ENCODE data around the gene IFT20.

Gene IFT20

DNA sequence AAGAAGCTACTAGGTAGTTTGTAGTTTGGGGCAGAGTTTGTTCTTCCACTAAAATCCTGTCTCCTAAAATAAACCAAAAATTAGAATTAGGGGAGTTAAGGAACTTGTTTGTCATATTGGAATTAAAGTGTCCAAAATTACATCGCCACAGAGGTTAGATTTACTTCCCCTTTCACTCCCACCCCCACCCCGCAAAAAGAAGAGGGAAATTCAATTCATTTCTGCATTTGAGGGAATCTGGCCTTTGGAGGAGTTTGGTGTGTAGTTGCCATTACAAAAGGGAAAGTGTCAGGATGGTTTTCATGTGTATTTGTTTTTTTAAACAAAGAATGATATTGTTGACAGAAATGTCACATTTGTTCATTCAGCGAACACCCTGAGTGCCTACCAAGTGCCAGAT lies 10.5 kb downstream of the IFT20 start:
- H3K9ac ChIP-seq (ENCODE audit: low read length): peak overlapping the region; percentile 4
- peaks cover 5% of the 10 kb centered on the region for H3K4me1 ChIP-seq (ENCODE audit: control insufficient read depth, low read depth, low read length)
- no peak overlapping the region for H3K18ac ChIP-seq (ENCODE audit: low read length)
- no peak overlapping the region for H3K4ac ChIP-seq (ENCODE audit: low read depth, low read length)
- H3K4me2 ChIP-seq (ENCODE audit: low read length): no peak overlapping the region
- peaks cover 11% of the 10 kb centered on the region for H3K36me3 ChIP-seq (ENCODE audit: control insufficient read depth, insufficient read depth, low read length)
- no peak overlapping the region for H2AK5ac ChIP-seq (ENCODE audit: low read length)
- no CpG with 5 or more reads among the region's 3 CpGs for WGBS (ENCODE audit: extremely low coverage, insufficient coverage, low lambda C conversion rate)
- no peak overlapping the region for H3K56ac ChIP-seq (ENCODE audit: low read length)
- no peak for DNase-seq
- no peak overlapping the region for H4K8ac ChIP-seq (ENCODE audit: low read depth, low read length)
- H3K79me1 ChIP-seq (ENCODE audit: low read length): peaks cover 16% of the 10 kb centered on the region
- no peaks in the 10 kb centered on the region for H3K27me3 ChIP-seq (ENCODE audit: insufficient read depth, low read length, poor library complexity)
- H2BK15ac ChIP-seq (replicated peaks; ENCODE audit: low read depth): no peak overlapping the region
- no peak overlapping the region for H3K27ac ChIP-seq (ENCODE audit: low read depth, low read length)
- H3K4me3 ChIP-seq (ENCODE audit: low read length): no peak overlapping the region
- no peak overlapping the region for H3K23ac ChIP-seq (ENCODE audit: low read length)
- H3K79me2 ChIP-seq (ENCODE audit: control insufficient read depth, insufficient read depth, low read length): peaks cover 55% of the 10 kb centered on the region
- no peak overlapping the region for H2BK5ac ChIP-seq (ENCODE audit: low read length)
- no peak overlapping the region for H2BK120ac ChIP-seq (ENCODE audit: low read depth, low read length)
- H4K5ac ChIP-seq (ENCODE audit: low read length): no peak overlapping the region

GRCh38 chr17:28324267-28324745 lies 11.0 kb downstream of the IFT20 start:
- no peak for DNase-seq
- Histone ChIP-seq H3K79me2 (ENCODE audit: control insufficient read depth, insufficient read depth, low read length) (peaks cover 60% of the 10 kb centered on the region), H2AK5ac (ENCODE audit: low read length) (no peak overlapping the region), H4K8ac (ENCODE audit: low read depth, low read length) (no peak overlapping the region), H3K4me3 (ENCODE audit: low read length) (no peak overlapping the region), H3K4me2 (ENCODE audit: low read length) (no peak overlapping the region), H3K27ac (ENCODE audit: low read depth, low read length) (no peak overlapping the region), H3K36me3 (ENCODE audit: control insufficient read depth, insufficient read depth, low read length) (peaks cover 10% of the 10 kb centered on the region), H3K4ac (ENCODE audit: low read depth, low read length) (no peak overlapping the region), H4K5ac (ENCODE audit: low read length) (no peak overlapping the region), H3K79me1 (ENCODE audit: low read length) (peaks cover 17% of the 10 kb centered on the region), H2BK5ac (ENCODE audit: low read length) (no peak overlapping the region), H3K23ac (ENCODE audit: low read length) (no peak overlapping the region), H2BK15ac (replicated peaks; ENCODE audit: low read depth) (no peak overlapping the region), H3K56ac (ENCODE audit: low read length) (no peak overlapping the region), H3K27me3 (ENCODE audit: insufficient read depth, low read length, poor library complexity) (no peaks in the 10 kb centered on the region), H3K4me1 (ENCODE audit: control insufficient read depth, low read depth, low read length) (peaks cover 5% of the 10 kb centered on the region), H3K9ac (ENCODE audit: low read length) (peak overlapping the region; percentile 4), H2BK120ac (ENCODE audit: low read depth, low read length) (no peak overlapping the region), H3K18ac (ENCODE audit: low read length) (no peak overlapping the region)
- no CpG with 5 or more reads among the region's 5 CpGs for WGBS (ENCODE audit: extremely low coverage, insufficient coverage, low lambda C conversion rate)

GRCh38 chr17:28320215-28321061 lies 14.8 kb downstream of the IFT20 start:
- WGBS (ENCODE audit: extremely low coverage, insufficient coverage, low lambda C conversion rate): no CpG with 5 or more reads among the region's 8 CpGs

GRCh38 chr17:28319598-28319935 lies 15.7 kb downstream of the IFT20 start:
- Histone ChIP-seq H2AK5ac (ENCODE audit: low read length) (peak overlapping the region; percentile 14), H3K4me2 (ENCODE audit: low read length) (peak overlapping the region; percentile 83), H2BK15ac (replicated peaks; ENCODE audit: low read depth) (no peak overlapping the region), H2BK5ac (ENCODE audit: low read length) (no peak overlapping the region), H3K4ac (ENCODE audit: low read depth, low read length) (peak overlapping the region; percentile 66), H3K56ac (ENCODE audit: low read length) (peak overlapping the region; percentile 92), H3K36me3 (ENCODE audit: control insufficient read depth, insufficient read depth, low read length) (no peaks in the 10 kb centered on the region), H3K79me2 (ENCODE audit: control insufficient read depth, insufficient read depth, low read length) (peaks cover 47% of the 10 kb centered on the region), H3K79me1 (ENCODE audit: low read length) (peaks cover 6% of the 10 kb centered on the region), H3K27ac (ENCODE audit: low read depth, low read length) (peak overlapping the region; percentile 66), H3K18ac (ENCODE audit: low read length) (peak overlapping the region; percentile 63), H3K27me3 (ENCODE audit: insufficient read depth, low read length, poor library complexity) (no peaks in the 10 kb centered on the region), H3K9ac (ENCODE audit: low read length) (peak overlapping the region; percentile 88), H4K8ac (ENCODE audit: low read depth, low read length) (no peak overlapping the region), H3K4me3 (ENCODE audit: low read length) (peak overlapping the region; percentile 91), H2BK120ac (ENCODE audit: low read depth, low read length) (no peak overlapping the region), H3K4me1 (ENCODE audit: control insufficient read depth, low read depth, low read length) (peaks cover 7% of the 10 kb centered on the region), H4K5ac (ENCODE audit: low read length) (peak overlapping the region; percentile 12), H3K23ac (ENCODE audit: low read length) (no peak overlapping the region)
- DNase-seq: no peak
- no CpG with 5 or more reads among the region's 7 CpGs for WGBS (ENCODE audit: extremely low coverage, insufficient coverage, low lambda C conversion rate)

More at GRCh38 chr17:28320215-28321061, 14.8 kb downstream of the IFT20 start:
- Histone ChIP-seq H3K4ac (ENCODE audit: low read depth, low read length) (no peak overlapping the region), H2BK15ac (replicated peaks; ENCODE audit: low read depth) (no peak overlapping the region), H3K4me2 (ENCODE audit: low read length) (peak overlapping the region; percentile 83), H3K56ac (ENCODE audit: low read length) (peak overlapping the region; percentile 92), H3K79me2 (ENCODE audit: control insufficient read depth, insufficient read depth, low read length) (peaks cover 56% of the 10 kb centered on the region), H3K4me1 (ENCODE audit: control insufficient read depth, low read depth, low read length) (peaks cover 7% of the 10 kb centered on the region), H2BK120ac (ENCODE audit: low read depth, low read length) (no peak overlapping the region), H3K9ac (ENCODE audit: low read length) (peak overlapping the region; percentile 88), H2AK5ac (ENCODE audit: low read length) (peak overlapping the region; percentile 40), H3K79me1 (ENCODE audit: low read length) (peaks cover 11% of the 10 kb centered on the region), H3K4me3 (ENCODE audit: low read length) (peak overlapping the region; percentile 91), H4K8ac (ENCODE audit: low read depth, low read length) (no peak overlapping the region), H4K5ac (ENCODE audit: low read length) (no peak overlapping the region), H3K18ac (ENCODE audit: low read length) (no peak overlapping the region), H3K23ac (ENCODE audit: low read length) (no peak overlapping the region), H3K27me3 (ENCODE audit: insufficient read depth, low read length, poor library complexity) (no peaks in the 10 kb centered on the region), H3K36me3 (ENCODE audit: control insufficient read depth, insufficient read depth, low read length) (no peaks in the 10 kb centered on the region), H3K27ac (ENCODE audit: low read depth, low read length) (no peak overlapping the region), H2BK5ac (ENCODE audit: low read length) (no peak overlapping the region)
- DNase-seq: no peak

GRCh38 chr17:28318759-28319597 lies 16.3 kb downstream of the IFT20 start, which contains the start of gene TMEM97:
Gene TMEM97 (plus strand): TSS chr17:28319200. CDS start chr17:28319240, 40 bp downstream.
- peaks cover 7% of the 10 kb centered on the region for H3K4me1 ChIP-seq (ENCODE audit: control insufficient read depth, low read depth, low read length)
- H3K4me3 ChIP-seq (ENCODE audit: low read length): peak within 1 kb of the TSS; percentile 91
- peak within 1 kb of the TSS; percentile 88 for H3K9ac ChIP-seq (ENCODE audit: low read length)
- peak within 1 kb of the TSS; percentile 66 for H3K4ac ChIP-seq (ENCODE audit: low read depth, low read length)
- no peaks in the 10 kb centered on the region for H3K27me3 ChIP-seq (ENCODE audit: insufficient read depth, low read length, poor library complexity)
- H2BK15ac ChIP-seq (replicated peaks; ENCODE audit: low read depth): no peak within 1 kb of the TSS
- H3K56ac ChIP-seq (ENCODE audit: low read length): peak within 1 kb of the TSS; percentile 92
- H2AK5ac ChIP-seq (ENCODE audit: low read length): peak within 1 kb of the TSS; percentile 14
- no peaks in the 10 kb centered on the region for H3K36me3 ChIP-seq (ENCODE audit: control insufficient read depth, insufficient read depth, low read length)
- H2BK5ac ChIP-seq (ENCODE audit: low read length): peak within 1 kb of the TSS; percentile 39
- H3K27ac ChIP-seq (ENCODE audit: low read depth, low read length): peak within 1 kb of the TSS; percentile 66
- WGBS (ENCODE audit: extremely low coverage, insufficient coverage, low lambda C conversion rate): no CpG with 5 or more reads among the region's 72 CpGs
- peaks cover 6% of the 10 kb centered on the region for H3K79me1 ChIP-seq (ENCODE audit: low read length)
- no peak within 1 kb of the TSS for H2BK120ac ChIP-seq (ENCODE audit: low read depth, low read length)
- H3K23ac ChIP-seq (ENCODE audit: low read length): no peak within 1 kb of the TSS
- H3K4me2 ChIP-seq (ENCODE audit: low read length): peak within 1 kb of the TSS; percentile 83
- H4K5ac ChIP-seq (ENCODE audit: low read length): peak within 1 kb of the TSS; percentile 12
- peak within 1 kb of the TSS; percentile 63 for H3K18ac ChIP-seq (ENCODE audit: low read length)
- H4K8ac ChIP-seq (ENCODE audit: low read depth, low read length): no peak within 1 kb of the TSS
- DNase-seq: peak; percentile 97
- peaks cover 44% of the 10 kb centered on the region for H3K79me2 ChIP-seq (ENCODE audit: control insufficient read depth, insufficient read depth, low read length)

All from mesendoderm (in vitro differentiated cells).